HEK293 (cell line): ENCODE data around the gene GDPGP1.

Experiments used
- HOXC10 ChIP-seq: sonication (generic); formaldehyde crosslinking; IDR thresholded peaks from 2 replicates; pipeline ENCODE4 v1.8.1; 2023; ENCODE audit warnings: mild to moderate bottlenecking, missing genetic modification reagents
- MEIS1 ChIP-seq: sonication (generic); formaldehyde crosslinking; IDR thresholded peaks from 2 replicates; pipeline ENCODE4 v1.8.1; 2022; ENCODE audit warnings: missing genetic modification reagents, mild to moderate bottlenecking, borderline replicate concordance
- ZNF768 ChIP-seq: fragments of 450-650 bp; formaldehyde crosslinking; IDR thresholded peaks from 2 replicates; pipeline ENCODE4 v1.5.1; 2018; ENCODE audit warnings: missing biosample characterization, mild to moderate bottlenecking, missing genetic modification characterization
- TF ChIP-seq, protein P1 (sequence below): fragments of 450-650 bp; formaldehyde crosslinking; IDR thresholded peaks from 2 replicates; pipeline ENCODE4 v1.5.1; 2016; ENCODE audit warnings: missing biosample characterization, missing genetic modification characterization

- TF ChIP-seq, protein P1, sequence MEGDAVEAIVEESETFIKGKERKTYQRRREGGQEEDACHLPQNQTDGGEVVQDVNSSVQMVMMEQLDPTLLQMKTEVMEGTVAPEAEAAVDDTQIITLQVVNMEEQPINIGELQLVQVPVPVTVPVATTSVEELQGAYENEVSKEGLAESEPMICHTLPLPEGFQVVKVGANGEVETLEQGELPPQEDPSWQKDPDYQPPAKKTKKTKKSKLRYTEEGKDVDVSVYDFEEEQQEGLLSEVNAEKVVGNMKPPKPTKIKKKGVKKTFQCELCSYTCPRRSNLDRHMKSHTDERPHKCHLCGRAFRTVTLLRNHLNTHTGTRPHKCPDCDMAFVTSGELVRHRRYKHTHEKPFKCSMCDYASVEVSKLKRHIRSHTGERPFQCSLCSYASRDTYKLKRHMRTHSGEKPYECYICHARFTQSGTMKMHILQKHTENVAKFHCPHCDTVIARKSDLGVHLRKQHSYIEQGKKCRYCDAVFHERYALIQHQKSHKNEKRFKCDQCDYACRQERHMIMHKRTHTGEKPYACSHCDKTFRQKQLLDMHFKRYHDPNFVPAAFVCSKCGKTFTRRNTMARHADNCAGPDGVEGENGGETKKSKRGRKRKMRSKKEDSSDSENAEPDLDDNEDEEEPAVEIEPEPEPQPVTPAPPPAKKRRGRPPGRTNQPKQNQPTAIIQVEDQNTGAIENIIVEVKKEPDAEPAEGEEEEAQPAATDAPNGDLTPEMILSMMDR (tag by site-specific recombination) = no peak
- TF ChIP-seq MEIS1 (CRISPR knock-in tag) (no peak), HOXC10 (CRISPR knock-in tag) (no peak), ZNF768 (tag by site-specific recombination) (no peak)
Observed at GRCh38 chr15:90261811-90262210, 27.8 kb downstream of the GDPGP1 start.
